GM12891 (cell line): ENCODE results near the gene TNFSF18.
A peak's percentile ranks its signal among the peaks of the same experiment; 100 is the strongest.

Source experiments
- DNase-seq: peaks from one replicate; pipeline ENCODE4 v3.0.0; 2011; ENCODE audit warnings: low spot score; ENCODE audit not compliant: insufficient read length
- FAIRE-seq: peaks from 2 replicates; lab custom pipeline; 2011; peaks lifted over from hg19 to GRCh38; lab: Jason Lieb, UNC
- PAX5 ChIP-seq: IDR thresholded peaks from 2 replicates; pipeline ENCODE4 v1.6.1; 2011; ENCODE audit warnings: low read length, moderate library complexity, mild to moderate bottlenecking; ENCODE audit not compliant: insufficient read depth, severe bottlenecking
- POLR2A ChIP-seq: IDR thresholded peaks from 2 replicates; pipeline ENCODE4 v1.6.1; 2011; ENCODE audit warnings: low read depth, low read length, control low read depth
- POLR2AphosphoS5 ChIP-seq: IDR thresholded peaks from 2 replicates; pipeline ENCODE4 v1.6.1; 2011; ENCODE audit warnings: low read depth, low read length, control low read depth
- POU2F2 ChIP-seq: IDR thresholded peaks from 2 replicates; pipeline ENCODE4 v1.6.1; 2011; ENCODE audit warnings: low read depth, mild to moderate bottlenecking, control low read depth, low read length, moderate library complexity
- SPI1 ChIP-seq: IDR thresholded peaks from 2 replicates; pipeline ENCODE4 v1.6.1; 2011; ENCODE audit warnings: low read depth, low read length, control low read depth
- TAF1 ChIP-seq: IDR thresholded peaks from 2 replicates; pipeline ENCODE4 v1.6.1; 2011; ENCODE audit warnings: low read depth, low read length, control low read depth

The TNFSF18 gene

GRCh38 chr1:173044656-173045055 is 6.1 kb downstream of the TNFSF18 start:
- TF ChIP-seq POLR2AphosphoS5, result no peak
- TF ChIP-seq PAX5, result no peak
- TF ChIP-seq TAF1, result no peak
- TF ChIP-seq SPI1, result no peak
- no peak for TF ChIP-seq POLR2A
- no peak for TF ChIP-seq POU2F2
- FAIRE-seq, result no peak
- DNase-seq, result no peak

DNA sequence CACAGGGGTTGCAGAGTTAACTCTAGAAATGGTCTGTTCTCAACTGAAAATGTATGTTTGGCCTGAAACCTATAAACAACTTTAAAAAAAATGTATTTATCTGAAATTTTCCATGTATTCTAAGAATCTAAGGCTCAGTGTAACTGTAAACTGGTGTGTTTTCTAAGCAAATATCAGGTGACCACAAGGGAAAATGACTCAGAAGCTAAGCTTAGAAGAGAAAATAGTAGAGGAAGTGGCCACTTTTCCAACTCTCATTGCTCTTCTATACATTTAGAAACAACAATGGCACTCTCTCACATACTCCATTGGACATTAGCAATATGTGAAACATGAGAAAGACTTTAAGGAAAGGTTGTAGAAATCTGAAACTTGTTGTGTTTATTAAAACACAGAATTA is 7.5 kb downstream of the TNFSF18 start:
- TF ChIP-seq PAX5 (no peak), SPI1 (peak; percentile 21; the same call in 1 of the 2 replicates)
- FAIRE-seq, result no peak
- DNase-seq, result no peak

GRCh38 chr1:173042806-173043205 is 7.9 kb downstream of the TNFSF18 start:
- no peak for DNase-seq
- TF ChIP-seq TAF1 (no peak), SPI1 (no peak), PAX5 (no peak), POLR2AphosphoS5 (no peak), POLR2A (no peak), POU2F2 (no peak)
- no peak for FAIRE-seq

DNA sequence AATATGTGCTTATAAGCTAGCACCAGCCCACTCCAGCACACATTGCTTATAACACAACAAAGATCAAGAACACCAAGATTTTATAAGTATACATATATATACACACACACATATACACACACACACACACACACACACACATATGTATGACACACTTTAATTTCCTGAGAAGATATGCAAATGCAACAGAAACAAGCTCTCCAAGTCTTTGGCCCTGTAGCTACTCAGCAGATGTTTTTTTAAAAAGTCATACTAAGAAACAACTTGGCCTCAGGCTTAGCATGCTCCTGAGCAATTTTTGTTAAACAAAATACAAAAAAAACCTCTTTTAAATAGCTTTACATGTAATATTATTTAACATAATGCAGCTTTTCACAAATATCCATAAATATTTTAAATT is 11.1 kb downstream of the TNFSF18 start:
- no peak for DNase-seq
- TF ChIP-seq SPI1 (no peak), PAX5 (no peak), POLR2AphosphoS5 (no peak), POLR2A (no peak), POU2F2 (no peak), TAF1 (no peak)
- no peak for FAIRE-seq

DNA sequence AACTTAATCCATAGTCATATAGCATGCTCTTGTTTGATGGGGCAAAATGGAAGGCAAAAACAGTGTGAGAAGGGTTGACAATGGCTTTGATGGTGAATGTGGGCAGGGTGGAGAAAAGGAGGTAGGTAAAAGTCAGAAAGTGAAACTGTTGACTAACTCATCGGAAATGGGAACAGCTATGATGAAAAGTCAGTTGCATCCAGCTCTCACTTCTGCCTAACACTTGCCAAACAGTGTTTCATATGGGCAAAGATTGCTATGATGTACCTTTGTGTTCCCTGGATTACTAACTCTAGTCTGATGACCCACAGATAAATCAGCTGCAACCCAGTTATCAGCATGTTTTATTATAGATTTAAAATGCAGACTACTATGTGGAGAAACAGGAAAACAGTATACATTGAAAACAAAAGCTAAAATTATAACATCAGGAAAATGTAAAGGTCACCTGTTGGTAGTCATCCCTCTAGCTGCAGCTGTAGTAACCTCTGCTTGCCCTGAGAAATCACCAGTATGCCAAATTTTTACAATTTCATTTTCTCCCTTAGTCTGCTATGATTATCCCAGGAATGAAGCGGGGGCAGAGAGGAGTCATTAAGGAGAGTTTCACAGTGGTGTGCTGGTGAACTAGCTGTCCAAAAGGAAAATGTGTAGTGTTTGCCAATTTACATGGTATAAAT is 11.7 kb downstream of the TNFSF18 start:
- DNase-seq, result no peak
- no peak for FAIRE-seq
- 0 out of 2 replicates have a peak, but pooled peaks have one; percentile 1 for TF ChIP-seq SPI1
- TF ChIP-seq POLR2A, result no peak

- DNase-seq (no peak), FAIRE-seq (no peak)
- TF ChIP-seq TAF1, result no peak
- no peak for TF ChIP-seq POLR2A
- no peak for TF ChIP-seq POU2F2
- TF ChIP-seq POLR2AphosphoS5, result no peak
- TF ChIP-seq PAX5, result no peak
These were observed 26.2 kb downstream of the TNFSF18 start for GRCh38 chr1:173024543-173024942.

DNA sequence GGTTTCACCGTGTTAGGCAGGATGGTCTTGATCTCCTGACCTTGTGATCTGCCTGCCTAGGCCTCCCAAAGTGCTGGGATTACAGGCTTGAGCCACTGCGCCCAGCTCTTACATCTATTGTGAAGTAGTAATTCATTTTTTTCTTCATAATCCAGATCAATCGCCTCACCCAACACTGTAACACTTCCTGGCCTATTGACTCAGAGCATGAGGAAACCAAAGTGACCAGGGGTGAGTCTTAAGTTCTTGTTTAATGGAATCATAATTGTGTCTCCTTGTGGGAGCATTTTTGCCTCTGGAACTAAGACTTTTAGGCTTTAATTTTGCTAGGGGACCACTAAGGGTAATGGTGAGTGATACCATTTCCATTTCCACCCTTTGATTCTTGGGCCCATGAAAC is 27.4 kb downstream of the TNFSF18 start:
- no peak for TF ChIP-seq POLR2AphosphoS5
- no peak for TF ChIP-seq SPI1
- no peak for TF ChIP-seq POLR2A
- TF ChIP-seq PAX5, result no peak
- no peak for TF ChIP-seq TAF1
- TF ChIP-seq POU2F2, result no peak
- no peak for FAIRE-seq
- DNase-seq, result no peak

- TF ChIP-seq POLR2A, result no peak
- TF ChIP-seq SPI1, result peak; percentile 98
- no peak for TF ChIP-seq PAX5
- FAIRE-seq, result peak; percentile 20
- DNase-seq, result no peak
These were observed 30.5 kb downstream of the TNFSF18 start for GRCh38 chr1:173020138-173020750.

GRCh38 chr1:173017792-173018191 is 32.9 kb downstream of the TNFSF18 start:
- TF ChIP-seq POU2F2 (no peak), TAF1 (no peak), PAX5 (no peak), POLR2AphosphoS5 (no peak), POLR2A (no peak), SPI1 (peak; percentile 67)
- FAIRE-seq, result no peak
- DNase-seq, result no peak

DNA sequence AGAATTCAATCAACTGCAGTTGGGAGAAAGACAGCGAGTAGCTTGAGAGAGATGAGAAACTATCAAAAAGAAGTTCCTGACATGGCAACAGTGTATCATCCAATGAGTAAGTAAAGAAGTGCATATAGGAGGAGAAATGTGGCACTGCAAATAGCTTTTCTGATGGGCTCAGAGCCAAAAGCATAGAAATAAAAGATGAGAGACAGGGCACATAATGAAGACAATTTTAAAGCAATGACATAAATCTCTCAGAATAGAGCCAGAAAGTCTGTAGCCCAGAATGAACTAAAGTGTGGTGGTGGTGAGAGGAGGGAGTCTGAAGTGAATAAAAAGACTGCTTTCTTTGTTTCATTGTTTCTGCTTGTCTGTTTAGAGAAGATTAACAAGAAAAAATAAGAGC is 34.3 kb downstream of the TNFSF18 start:
- DNase-seq, result no peak
- TF ChIP-seq POLR2AphosphoS5 (no peak), POU2F2 (no peak), TAF1 (no peak), SPI1 (no peak), POLR2A (no peak), PAX5 (no peak)
- FAIRE-seq, result no peak
